MV-4-11 (cell line): Measurements from ENCODE around the gene AIDA.
A peak's percentile ranks its signal among the peaks of the same experiment; 100 is the strongest.
"Not testable (repeated sequence)": the region's sequence is repeated elsewhere in the genome, so short reads cannot be mapped to it uniquely, and the experiment has no call there.

Experiments used
- DNase-seq: peaks from one replicate; lab custom pipeline; 2025; lab: John Stamatoyannopoulos, UW

AIDA gene

DNA sequence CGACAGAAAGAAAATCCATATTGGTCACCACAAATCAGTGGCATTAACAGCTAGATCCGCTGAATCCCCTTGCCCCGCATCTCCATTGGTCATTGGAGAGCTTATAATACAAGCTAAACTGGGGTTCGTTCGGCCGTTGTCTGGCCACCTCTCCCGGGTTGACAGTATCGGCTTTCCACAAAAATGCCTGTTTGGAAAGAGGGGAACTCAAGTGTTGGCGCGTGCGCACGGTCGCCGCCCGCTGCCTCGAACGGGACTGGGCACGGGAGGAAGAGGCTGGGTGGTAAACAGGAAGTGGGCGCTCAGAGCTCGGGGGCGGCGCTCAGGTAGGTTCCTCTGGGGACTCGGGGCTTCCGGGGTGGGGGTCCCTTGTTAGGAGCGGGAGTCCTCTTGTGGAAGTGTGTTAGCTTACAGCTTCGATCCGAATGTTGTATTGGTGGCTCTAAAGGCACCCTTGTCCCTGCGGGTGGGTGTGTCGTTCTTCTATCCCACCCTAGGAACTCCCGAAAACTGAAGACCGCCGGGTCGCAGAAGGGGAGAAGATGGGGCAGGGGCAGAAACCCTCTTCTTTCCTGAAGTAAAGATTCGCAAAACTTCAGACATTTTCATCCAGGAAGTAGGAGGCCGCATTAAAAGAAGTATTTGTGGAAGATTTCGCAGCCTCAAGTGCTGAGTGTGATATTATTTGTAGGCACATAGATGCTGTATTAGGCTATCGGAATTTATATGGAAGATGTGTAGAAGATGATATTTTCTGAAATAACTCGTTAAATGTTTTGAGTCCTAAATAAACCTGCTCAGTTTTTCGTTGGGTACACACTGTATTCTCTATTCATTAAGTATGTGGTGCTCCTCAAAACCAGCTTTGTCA, 1.0 kb upstream of the AIDA start:
- DNase-seq: peak; percentile 92

DNA sequence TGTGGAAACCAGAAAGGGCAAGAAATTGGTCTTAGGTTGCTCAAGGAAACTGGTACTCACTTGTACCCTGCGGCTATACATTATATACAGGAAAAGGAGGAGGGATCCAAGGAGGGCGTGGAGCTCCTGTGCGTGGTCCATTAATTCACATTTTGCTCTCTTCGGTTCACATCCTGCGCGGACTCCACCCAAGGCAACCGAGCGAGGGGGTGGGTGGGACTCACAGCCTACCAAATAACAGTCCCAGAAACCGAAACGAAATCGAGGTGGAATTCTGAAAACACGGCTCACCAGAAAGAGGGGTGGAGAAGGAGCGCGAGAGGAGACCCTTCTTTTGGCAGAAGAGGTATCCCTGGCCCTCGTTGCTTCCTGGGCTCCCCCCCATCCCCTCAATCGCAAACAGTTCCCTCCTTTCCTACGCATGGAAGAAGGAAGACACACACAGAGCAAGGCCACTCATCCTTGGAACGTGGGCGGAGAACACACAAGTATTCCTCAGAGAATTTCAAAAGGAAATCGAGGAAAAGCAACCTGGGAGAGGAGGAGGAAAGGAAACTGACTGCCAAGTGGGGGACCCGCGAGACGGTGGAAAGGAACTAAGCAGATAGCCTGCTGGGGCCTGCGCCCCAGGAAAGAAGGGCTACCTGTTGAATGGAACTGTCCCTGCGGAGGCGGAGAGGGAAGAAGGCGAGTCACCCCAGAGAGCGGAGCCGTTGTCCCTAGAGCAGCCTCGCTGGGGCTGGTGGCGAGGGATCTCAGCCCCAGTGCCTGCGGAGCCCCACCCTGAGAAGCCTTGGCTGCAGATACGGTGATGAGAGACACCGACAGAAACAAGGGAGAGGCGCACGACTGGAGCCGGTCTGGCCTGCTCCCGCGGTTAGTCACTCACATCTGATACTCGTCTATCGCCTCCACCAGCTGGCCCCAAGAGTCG, 705 bp downstream of the AIDA start:
- peak; percentile 39 for DNase-seq

GRCh38 chr1:222709700-222710153, 2.6 kb downstream of the AIDA start:
- DNase-seq: no peak

- DNase-seq: no peak
Measured at GRCh38 chr1:222706815-222707214, 5.5 kb downstream of the AIDA start.

DNA sequence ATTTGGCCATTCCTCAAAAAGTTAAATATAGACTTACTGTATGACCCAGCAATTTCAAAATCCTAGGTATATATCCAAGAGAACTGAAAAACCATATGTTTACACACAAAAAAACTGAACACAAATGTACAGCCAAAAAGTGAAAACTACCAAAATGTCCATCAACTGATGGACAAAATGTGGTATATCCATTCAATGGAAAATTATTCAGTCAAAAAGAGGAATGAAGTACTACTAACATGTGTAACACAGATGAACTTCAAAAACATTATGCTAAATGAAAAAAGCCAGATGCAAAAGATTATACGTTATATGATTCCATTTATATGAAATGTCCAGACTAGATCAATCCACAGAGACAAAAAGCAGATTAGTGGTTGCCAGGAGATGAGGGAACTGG, 8.0 kb downstream of the AIDA start:
- no peak for DNase-seq

DNA sequence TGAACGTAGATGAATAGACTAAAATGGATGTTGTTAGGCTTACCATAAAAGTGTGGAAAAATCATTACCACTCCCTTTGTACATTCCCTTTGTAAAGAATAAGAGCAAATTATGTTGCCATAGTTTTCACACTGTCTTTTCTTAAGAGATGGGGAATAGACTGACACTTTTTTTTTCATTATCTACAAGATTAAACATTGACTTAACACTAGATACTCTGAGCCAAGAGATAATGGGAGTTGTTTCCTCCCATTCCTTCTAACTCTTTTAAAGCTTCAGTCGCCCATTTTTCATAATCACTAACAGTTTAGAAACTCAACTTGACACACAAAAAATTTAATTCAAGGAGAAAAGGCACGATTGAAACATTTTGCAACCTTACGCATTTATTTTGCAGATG, 10.1 kb downstream of the AIDA start:
- DNase-seq: no peak

DNA sequence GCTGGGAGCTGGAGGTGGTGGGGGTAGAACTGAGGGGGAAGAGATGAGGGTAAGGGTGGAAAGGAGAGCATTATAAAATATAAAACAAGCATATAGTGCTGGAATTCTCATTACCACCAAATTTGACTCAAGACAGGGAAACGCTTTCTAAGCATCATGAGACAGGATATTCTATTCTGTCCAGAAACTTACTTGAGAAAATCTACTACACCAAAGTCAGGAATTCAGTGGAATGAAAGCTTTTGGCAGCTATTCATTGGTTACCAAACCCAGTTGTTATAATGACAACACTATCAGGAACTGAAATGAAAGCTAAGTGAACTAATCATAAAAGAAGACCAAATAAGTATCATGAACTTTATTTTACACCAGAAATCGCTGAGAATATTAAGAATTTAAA, 14.5 kb downstream of the AIDA start:
- DNase-seq: no peak

GRCh38 chr1:222697203-222697602, 15.1 kb downstream of the AIDA start:
- no peak for DNase-seq

GRCh38 chr1:222696741-222697140, 15.6 kb downstream of the AIDA start:
- DNase-seq: no peak

- no peak for DNase-seq
Measured at GRCh38 chr1:222694927-222695326, 17.4 kb downstream of the AIDA start.

DNA sequence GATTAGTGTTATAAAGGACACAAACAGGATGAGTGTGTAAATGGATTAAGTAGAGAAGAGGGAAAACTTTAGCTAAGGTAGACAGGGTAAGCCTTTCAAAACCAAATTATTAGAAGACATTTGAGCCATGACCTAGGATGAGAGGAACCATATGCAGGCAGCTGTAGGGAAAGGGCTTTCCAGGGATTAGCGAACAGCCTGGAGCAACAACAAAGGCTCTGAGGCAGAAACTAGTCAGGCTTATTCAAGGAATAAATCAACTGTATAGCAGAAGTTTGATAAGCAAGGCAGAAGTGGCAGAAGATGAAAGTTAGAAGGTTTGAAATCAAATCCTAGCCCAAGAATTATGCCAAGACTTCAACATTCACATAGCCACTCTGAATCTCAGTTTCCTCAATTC, 21.3 kb downstream of the AIDA start:
- DNase-seq: no peak

- DNase-seq: no peak
Measured at GRCh38 chr1:222680080-222680479, 32.2 kb downstream of the AIDA start.

DNA sequence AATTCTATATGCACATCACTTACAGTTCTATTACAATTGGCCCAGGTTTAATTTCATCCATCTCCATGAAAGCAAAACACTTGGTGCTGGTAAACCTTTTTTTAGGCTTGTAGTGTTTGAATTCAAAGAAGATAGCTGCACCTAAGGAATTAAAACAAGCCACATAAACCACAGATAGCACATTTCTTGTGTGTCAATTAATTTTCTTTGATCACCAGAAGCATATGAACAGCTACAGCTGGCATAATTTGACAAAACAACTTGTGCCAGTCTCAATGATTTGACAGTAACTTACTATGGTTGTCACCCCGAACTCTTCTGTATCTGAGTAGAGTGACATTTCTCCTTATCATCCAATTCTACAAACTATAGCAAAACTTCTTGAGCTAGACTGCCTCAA, 42.2 kb downstream of the AIDA start:
- no peak for DNase-seq

GRCh38 chr1:222669107-222669506, 43.2 kb downstream of the AIDA start:
- not testable (repeated sequence) for DNase-seq

- not testable (repeated sequence) for DNase-seq
Measured at GRCh38 chr1:222668184-222668583, 44.1 kb downstream of the AIDA start.

DNA sequence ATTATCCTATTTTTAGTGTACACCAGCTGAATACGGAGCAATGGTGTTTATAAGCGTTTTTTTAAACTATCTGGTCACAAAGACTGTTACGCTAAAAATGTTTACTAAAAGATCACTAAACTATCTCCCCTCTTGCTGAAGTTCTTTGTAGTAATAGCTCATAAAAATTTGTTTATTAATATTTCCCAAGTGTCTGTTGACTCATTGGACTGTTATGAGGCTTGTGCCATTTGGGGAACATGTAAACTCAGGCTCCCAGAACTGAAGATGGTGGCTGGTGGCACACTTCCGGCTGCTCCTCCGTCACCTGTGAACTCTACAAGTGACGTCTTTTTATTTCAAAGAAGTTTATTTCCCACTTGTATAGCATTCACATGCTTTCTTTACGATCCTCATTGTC, 46.3 kb downstream of the AIDA start:
- DNase-seq: no peak

GRCh38 chr1:222663431-222663934, 48.8 kb downstream of the AIDA start:
- no peak for DNase-seq

GRCh38 chr1:222657899-222658298, 54.4 kb downstream of the AIDA start:
- DNase-seq: no peak

- peak; percentile 36 for DNase-seq
Measured at GRCh38 chr1:222656391-222657155, 55.7 kb downstream of the AIDA start.

- DNase-seq: peak; percentile 96
Measured at GRCh38 chr1:222654849-222655248, 57.4 kb downstream of the AIDA start.

GRCh38 chr1:222653178-222653827, 59.0 kb downstream of the AIDA start:
- peak; percentile 43 for DNase-seq
